NB4 (cell line): ENCODE measurements around the gene RNF14.
A peak's percentile ranks its signal among the peaks of the same experiment; 100 is the strongest.

ENCODE experiments used
- DNase-seq: peaks from one replicate; pipeline ENCODE4 v3.0.0; 2010; ENCODE audit warnings: low read depth
- H3K4me3 ChIP-seq: one replicate; pipeline ENCODE4 v1.5.1; 2011; ENCODE audit warnings: mild to moderate bottlenecking, low read depth, low read length, moderate library complexity
- MYC ChIP-seq: IDR thresholded peaks from 2 replicates; pipeline ENCODE4 v1.6.1; 2011; ENCODE audit warnings: low read depth, low read length
- POLR2A ChIP-seq: IDR thresholded peaks from 2 replicates; pipeline ENCODE4 v1.6.1; 2011; ENCODE audit warnings: mild to moderate bottlenecking; ENCODE audit not compliant: insufficient read length; ENCODE audit errors: extremely low read depth
- TF ChIP-seq, protein P1 (sequence below): IDR thresholded peaks from 2 replicates; pipeline ENCODE4 v1.6.1; 2011; ENCODE audit warnings: low read depth, low read length
- TF ChIP-seq, protein P2 (sequence below): IDR thresholded peaks from one replicate; pipeline ENCODE4 v1.5.1; 2012; ENCODE audit warnings: low read depth, low read length

RNF14 gene

DNA sequence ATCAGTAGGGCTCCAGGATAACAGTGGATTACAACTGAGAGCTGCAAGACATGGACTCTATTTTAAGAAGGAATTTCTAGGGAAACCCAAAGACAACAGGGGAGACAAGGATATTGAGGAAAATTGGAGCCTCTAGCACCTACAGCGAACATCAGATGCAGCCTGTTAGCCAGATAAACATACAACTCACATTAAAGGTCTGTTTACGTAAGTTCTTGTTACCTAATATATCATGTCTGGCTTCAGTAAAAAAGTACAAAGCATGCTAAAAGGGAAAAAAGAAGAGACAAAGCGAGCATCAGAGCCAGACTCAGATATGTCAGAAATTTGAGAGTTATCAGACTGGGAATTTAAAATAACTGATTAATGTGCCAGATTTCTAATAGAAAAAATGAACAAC, 26.8 kb downstream of the RNF14 start:
- TF ChIP-seq MYC (no peak), POLR2A (no peak)
- TF ChIP-seq, protein P1, sequence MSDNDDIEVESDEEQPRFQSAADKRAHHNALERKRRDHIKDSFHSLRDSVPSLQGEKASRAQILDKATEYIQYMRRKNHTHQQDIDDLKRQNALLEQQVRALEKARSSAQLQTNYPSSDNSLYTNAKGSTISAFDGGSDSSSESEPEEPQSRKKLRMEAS = no peak
- TF ChIP-seq, protein P2, sequence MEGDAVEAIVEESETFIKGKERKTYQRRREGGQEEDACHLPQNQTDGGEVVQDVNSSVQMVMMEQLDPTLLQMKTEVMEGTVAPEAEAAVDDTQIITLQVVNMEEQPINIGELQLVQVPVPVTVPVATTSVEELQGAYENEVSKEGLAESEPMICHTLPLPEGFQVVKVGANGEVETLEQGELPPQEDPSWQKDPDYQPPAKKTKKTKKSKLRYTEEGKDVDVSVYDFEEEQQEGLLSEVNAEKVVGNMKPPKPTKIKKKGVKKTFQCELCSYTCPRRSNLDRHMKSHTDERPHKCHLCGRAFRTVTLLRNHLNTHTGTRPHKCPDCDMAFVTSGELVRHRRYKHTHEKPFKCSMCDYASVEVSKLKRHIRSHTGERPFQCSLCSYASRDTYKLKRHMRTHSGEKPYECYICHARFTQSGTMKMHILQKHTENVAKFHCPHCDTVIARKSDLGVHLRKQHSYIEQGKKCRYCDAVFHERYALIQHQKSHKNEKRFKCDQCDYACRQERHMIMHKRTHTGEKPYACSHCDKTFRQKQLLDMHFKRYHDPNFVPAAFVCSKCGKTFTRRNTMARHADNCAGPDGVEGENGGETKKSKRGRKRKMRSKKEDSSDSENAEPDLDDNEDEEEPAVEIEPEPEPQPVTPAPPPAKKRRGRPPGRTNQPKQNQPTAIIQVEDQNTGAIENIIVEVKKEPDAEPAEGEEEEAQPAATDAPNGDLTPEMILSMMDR = no peak
- H3K4me3 ChIP-seq = no peak overlapping the region
- no peak for DNase-seq

DNA sequence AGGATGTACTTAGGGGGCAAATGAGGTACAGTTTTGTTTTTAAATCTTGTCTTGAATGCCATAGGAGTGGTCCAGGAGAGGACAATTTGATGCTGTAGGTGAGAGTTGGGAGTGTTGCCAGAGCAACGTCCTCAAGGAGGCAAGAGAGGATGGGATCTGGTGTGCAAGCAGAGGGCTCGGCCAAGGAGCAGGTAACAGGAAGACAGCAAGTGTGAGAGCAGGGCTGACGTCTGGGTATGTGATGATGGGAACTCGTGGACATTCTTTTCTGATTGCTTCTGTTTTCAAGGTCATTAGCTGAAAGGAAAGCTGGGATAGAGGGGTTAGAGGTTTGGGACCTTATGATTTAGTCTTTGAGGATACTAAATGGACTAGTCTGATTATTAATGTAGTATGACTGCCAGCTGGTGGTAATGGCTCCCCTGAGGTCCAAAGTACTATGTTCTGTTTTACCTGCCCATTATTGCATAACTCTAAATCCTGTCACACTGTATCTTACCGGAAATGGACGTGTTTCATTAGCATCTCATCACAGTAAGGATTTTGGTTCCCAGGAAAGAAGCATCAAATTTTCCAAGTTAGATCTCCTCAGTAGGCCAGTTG, 28.6 kb downstream of the RNF14 start:
- no peak overlapping the region for H3K4me3 ChIP-seq
- TF ChIP-seq, protein P2 = no peak
- TF ChIP-seq, protein P1 = no peak
- no peak for TF ChIP-seq MYC
- no peak for TF ChIP-seq POLR2A
- no peak for DNase-seq

DNA sequence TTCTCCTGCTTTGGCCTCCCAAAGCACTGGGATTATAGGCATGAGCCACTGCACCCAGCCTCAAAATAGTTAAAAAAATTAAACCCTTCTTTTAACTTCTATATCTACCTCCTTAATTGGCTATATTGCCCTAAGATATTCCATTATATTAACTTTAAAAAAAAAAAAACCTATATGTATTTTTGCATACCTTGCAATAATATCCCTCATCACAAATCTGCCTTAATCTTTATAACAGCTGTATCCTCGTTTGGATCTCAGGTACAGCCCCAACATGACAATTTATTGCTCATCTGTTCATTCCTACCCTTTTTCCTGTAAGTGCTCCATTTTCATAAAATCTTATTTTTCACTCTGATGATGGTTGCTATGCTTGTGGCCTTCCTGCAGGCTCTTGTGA, 31.3 kb downstream of the RNF14 start:
- no peak overlapping the region for H3K4me3 ChIP-seq
- DNase-seq = no peak
- TF ChIP-seq, protein P1 = no peak
- TF ChIP-seq POLR2A (no peak), MYC (no peak)
- TF ChIP-seq, protein P2 = no peak

DNA sequence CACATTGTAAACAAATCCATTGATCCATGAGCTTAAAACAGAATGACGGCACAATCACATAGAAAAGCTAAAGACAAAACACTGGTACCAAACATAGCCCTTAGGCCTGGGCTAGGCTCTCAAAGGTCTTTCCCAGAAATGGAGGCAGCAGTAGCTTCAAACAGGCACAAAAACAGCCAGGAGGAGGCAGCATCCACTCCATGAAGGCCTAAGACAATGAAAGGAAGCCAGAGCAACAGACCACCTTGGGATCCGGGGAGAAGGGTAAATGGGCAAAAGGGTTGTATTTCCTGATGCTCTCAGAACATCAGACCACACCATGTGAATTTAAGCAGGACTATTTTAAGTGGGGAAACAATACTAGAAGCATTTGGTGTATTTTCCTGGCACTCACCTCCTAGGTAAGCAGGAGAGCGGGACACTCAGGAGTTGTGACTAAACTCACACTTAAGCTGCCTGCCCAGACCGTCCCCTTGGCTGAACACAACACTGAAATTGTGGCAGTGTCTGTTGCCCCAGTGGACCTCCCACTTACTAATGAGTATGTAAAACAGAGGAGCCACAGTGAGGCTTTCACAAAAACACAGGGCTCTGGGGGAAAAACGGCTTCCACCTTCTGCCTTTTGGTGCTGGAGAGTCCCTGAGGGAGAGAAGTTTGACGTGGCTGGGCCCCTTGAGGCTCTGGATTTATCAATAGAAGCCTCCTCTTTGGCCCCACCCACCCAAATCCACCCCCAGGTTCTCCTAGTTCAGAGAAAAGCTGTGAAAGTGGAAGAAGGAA, 32.0 kb downstream of the RNF14 start:
- DNase-seq = peak; percentile 25
- H3K4me3 ChIP-seq = no peak overlapping the region
- TF ChIP-seq MYC = no peak
- TF ChIP-seq, protein P2 = peak; percentile 23

DNA sequence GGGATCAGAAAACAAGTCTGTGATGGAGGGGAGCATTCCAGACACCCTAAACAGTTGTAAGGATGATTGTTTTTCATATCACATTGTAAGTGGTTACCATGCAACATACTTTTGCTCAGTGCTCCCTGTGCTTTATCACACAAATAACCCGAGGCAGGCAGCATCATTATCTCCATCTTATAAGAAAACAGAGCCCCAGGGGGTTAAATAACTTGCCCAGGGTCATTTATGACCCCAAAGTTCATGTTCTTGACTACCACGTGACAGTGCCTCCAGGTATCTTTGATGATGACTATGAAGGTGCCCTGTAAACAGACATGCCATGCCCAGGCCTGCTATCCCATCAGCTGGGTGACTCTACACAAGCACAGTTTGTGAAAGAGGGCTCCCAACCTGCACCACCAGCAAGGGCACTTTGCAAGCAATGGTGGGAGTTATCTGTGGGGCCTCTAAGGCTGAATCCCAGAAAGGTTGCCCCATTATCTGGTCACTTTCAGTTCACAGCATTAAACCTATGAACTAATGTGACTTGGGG, 34.4 kb downstream of the RNF14 start:
- TF ChIP-seq MYC (no peak), POLR2A (no peak)
- TF ChIP-seq, protein P1 = no peak
- TF ChIP-seq, protein P2 = no peak
- no peak for DNase-seq
- no peak overlapping the region for H3K4me3 ChIP-seq
